Neural crest cell (in vitro differentiated cells): ENCODE results near the gene DMAC2. TPM values are rescaled to one million over a fixed set of nuclear protein-coding genes. Genes with fewer than 3 reads are reported as not detected.

Experiments used
- DNase-seq: peaks from one replicate; pipeline ENCODE4 v3.0.0; 2021; ENCODE audit warnings: low read depth, mixed read lengths, low spot score
- H3K27ac Mint-ChIP-seq: one replicate; pipeline ENCODE4 v1.8.0; 2021; ENCODE audit warnings: mild to moderate bottlenecking, mixed read lengths; ENCODE audit not compliant: unreplicated experiment
- H3K27me3 Mint-ChIP-seq: 2 replicates; pipeline ENCODE4 v1.8.0; 2021; ENCODE audit warnings: low read depth, mild to moderate bottlenecking, mixed read lengths
- H3K36me3 Mint-ChIP-seq: 2 replicates; pipeline ENCODE4 v1.8.0; 2021; ENCODE audit warnings: low read depth, mild to moderate bottlenecking, mixed read lengths
- H3K4me1 Mint-ChIP-seq: 2 replicates; pipeline ENCODE4 v1.8.0; 2021; ENCODE audit warnings: mixed read lengths
- H3K4me3 Mint-ChIP-seq: one replicate; pipeline ENCODE4 v1.8.0; 2021; ENCODE audit warnings: mild to moderate bottlenecking, mixed read lengths
- H3K9me3 Mint-ChIP-seq: 2 replicates; pipeline ENCODE4 v1.8.0; 2021; ENCODE audit warnings: mixed read lengths
- CTCF ChIP-seq: fragments of 200-600 bp; sonication (generic); conservative IDR thresholded peaks from 2 replicates; pipeline ENCODE4 v1.5.0; 2021; ENCODE audit warnings: antibody characterized with exemption, mild to moderate bottlenecking
- total RNA-seq: library from RNA; stranded (reverse); gene quantifications from 2 replicates; pipeline ENCODE4 v1.2.1, GENCODE V29; 2021

Gene DMAC2
- total RNA-seq, 1 donor from 2014 or later = 63.1 TPM

- Mint-ChIP-seq H3K4me1 (no peaks in the 10 kb centered on the region), H3K27me3 (no peaks in the 10 kb centered on the region), H3K36me3 (no peaks in the 10 kb centered on the region), H3K4me3 (no peak overlapping the region), H3K9me3 (no peaks in the 10 kb centered on the region), H3K27ac (no peak overlapping the region)
- no peak for TF ChIP-seq CTCF
- no peak for DNase-seq
Measured at GRCh38 chr19:41405776-41406175, 33.9 kb downstream of the DMAC2 start.

- H3K9me3 Mint-ChIP-seq = no peaks in the 10 kb centered on the region
Measured at GRCh38 chr19:41403181-41403970, 36.3 kb downstream of the DMAC2 start.

GRCh38 chr19:41402010-41402409 is 37.7 kb downstream of the DMAC2 start:
- H3K36me3 Mint-ChIP-seq = no peaks in the 10 kb centered on the region
- H3K4me3 Mint-ChIP-seq = peak overlapping the region; percentile 47
- TF ChIP-seq CTCF = no peak

More at GRCh38 chr19:41403181-41403970, 36.3 kb downstream of the DMAC2 start:
- Mint-ChIP-seq H3K4me1 (peaks cover 7% of the 10 kb centered on the region), H3K27ac (no peak overlapping the region), H3K4me3 (no peak overlapping the region), H3K36me3 (no peaks in the 10 kb centered on the region), H3K27me3 (no peaks in the 10 kb centered on the region)
- no peak for DNase-seq
- no peak for TF ChIP-seq CTCF

GRCh38 chr19:41401483-41401882 is 38.2 kb downstream of the DMAC2 start:
- Mint-ChIP-seq H3K27ac (no peak overlapping the region), H3K27me3 (no peaks in the 10 kb centered on the region), H3K9me3 (no peaks in the 10 kb centered on the region), H3K4me1 (peaks cover 26% of the 10 kb centered on the region), H3K4me3 (peak overlapping the region; percentile 47), H3K36me3 (no peaks in the 10 kb centered on the region)
- TF ChIP-seq CTCF = no peak
- no peak for DNase-seq

More at GRCh38 chr19:41402010-41402409, 37.7 kb downstream of the DMAC2 start:
- Mint-ChIP-seq H3K9me3 (no peaks in the 10 kb centered on the region), H3K27ac (no peak overlapping the region), H3K27me3 (no peaks in the 10 kb centered on the region), H3K4me1 (peaks cover 21% of the 10 kb centered on the region)
- no peak for DNase-seq

GRCh38 chr19:41399525-41399924 is 40.2 kb downstream of the DMAC2 start:
- Mint-ChIP-seq H3K9me3 (no peaks in the 10 kb centered on the region), H3K27me3 (no peaks in the 10 kb centered on the region), H3K4me3 (peak overlapping the region; percentile 76), H3K36me3 (no peaks in the 10 kb centered on the region), H3K27ac (no peak overlapping the region), H3K4me1 (peaks cover 38% of the 10 kb centered on the region)
- no peak for TF ChIP-seq CTCF
- no peak for DNase-seq
